ENCODE data around the gene RRP8.

Gene RRP8

GRCh38 chr11:6601041-6601461, 2.4 kb downstream of the RRP8 start:
- DNase-seq (ENCODE audit: low spot score) (no peak), FAIRE-seq (no peak)

GRCh38 chr11:6599881-6600390, 3.5 kb downstream of the RRP8 start:
- no peak for DNase-seq (ENCODE audit: low spot score)
- no peak for FAIRE-seq

DNA sequence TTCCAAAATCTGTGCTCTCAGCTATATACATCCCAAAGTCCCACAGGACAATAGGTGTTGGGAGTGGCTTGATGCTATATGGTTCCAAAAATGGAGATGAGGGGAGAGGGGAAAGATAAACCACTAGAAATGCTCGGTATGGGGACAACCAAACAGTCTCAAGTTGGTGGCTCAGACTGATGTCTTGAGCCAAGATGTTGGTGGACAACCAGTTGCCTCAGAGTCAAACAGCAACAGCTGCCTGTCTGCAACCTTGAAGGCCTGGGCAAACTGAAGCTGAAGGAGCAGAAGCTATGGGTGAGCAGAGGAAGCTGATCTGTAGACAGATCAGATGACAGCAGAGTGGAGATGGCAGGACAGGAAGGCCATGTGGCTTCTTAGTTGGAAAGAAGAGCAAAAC, 4.0 kb downstream of the RRP8 start:
- DNase-seq (ENCODE audit: low spot score) (no peak), FAIRE-seq (no peak)

- DNase-seq (ENCODE audit: low spot score) (no peak), FAIRE-seq (no peak)
These were observed 4.9 kb downstream of the RRP8 start for GRCh38 chr11:6598555-6598954.

DNA sequence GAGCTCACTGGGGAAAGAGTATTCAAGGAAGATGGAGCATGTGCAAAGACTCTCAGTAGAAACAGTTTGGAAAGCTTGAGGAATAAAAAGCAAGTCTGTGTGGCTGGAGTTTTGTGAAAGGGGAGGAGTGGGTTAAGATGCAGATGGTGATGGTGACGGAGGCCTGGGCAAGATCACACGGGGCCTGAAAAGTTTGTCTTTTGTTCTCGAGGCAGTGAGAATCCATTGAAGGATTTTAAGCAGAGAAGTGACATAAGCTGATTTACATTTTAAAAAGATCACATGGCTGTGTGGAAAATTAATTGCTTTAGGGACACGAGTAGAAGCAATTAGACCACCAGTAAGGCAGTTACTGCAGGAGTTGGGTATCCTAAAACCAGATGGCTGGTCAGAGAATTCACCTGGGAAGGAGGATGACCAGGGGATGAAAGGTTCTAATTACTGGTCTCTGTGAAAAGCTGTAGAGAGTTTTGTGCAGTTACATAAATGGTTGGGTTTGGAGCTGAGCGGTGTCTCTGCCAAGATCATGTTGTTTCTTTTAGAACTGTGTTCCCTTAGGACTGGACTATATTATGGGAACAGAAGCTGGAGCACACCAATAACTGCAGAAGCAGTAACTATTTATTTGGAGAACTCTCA, 7.1 kb downstream of the RRP8 start:
- FAIRE-seq, result no peak
- no peak for DNase-seq (ENCODE audit: low spot score)

DNA sequence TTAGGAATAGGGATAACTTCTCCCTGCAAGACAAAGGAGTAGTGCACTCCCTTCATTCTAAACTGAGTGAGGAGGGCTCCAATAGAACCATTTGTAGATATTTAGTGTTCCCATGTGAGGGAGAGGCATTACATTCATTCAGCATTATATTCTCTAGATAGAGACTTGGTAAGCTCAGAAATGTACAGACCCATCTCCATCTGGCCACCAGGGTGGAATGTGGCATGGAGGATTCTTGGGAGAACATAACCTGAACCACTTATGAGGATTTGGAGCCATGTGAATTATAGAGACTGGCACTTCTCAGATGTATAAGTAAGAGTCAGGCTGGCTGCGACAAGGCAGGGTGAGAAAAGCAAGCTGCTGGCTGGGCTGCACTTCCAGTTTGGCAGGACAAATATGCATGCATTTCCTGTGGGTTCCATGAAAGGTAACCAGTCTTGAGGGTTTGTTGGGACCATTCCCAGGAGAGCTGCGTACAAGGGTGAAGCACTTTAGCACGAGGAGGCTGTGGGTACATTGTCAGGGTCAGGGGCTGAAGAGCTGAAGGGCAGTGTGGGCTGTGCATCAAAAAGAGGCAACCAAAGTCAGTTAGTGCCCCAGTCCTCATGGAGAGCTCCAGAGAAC, 9.2 kb downstream of the RRP8 start:
- no peak for FAIRE-seq
- DNase-seq (ENCODE audit: low spot score), result no peak

DNA sequence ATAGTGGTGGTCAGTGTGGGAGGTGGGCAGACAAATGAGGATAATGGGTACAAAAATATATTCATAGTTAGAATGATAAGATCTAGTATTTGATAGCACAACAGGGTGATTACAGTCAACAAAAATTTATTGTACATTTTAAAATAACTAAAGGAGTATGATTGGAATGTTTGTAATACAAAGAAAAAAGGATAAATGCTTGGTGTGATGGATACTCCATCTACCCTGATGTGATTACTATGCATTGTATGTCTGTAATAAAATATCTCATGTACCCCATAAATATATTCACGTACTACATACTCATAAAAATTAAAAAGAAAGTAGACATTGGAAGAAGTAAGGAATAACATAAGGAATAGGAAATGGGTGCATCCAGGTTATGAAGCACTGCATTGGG, 15.4 kb downstream of the RRP8 start:
- no peak for FAIRE-seq
- DNase-seq (ENCODE audit: low spot score), result no peak

GRCh38 chr11:6587360-6587953, 16.0 kb downstream of the RRP8 start:
- no peak for FAIRE-seq

DNA sequence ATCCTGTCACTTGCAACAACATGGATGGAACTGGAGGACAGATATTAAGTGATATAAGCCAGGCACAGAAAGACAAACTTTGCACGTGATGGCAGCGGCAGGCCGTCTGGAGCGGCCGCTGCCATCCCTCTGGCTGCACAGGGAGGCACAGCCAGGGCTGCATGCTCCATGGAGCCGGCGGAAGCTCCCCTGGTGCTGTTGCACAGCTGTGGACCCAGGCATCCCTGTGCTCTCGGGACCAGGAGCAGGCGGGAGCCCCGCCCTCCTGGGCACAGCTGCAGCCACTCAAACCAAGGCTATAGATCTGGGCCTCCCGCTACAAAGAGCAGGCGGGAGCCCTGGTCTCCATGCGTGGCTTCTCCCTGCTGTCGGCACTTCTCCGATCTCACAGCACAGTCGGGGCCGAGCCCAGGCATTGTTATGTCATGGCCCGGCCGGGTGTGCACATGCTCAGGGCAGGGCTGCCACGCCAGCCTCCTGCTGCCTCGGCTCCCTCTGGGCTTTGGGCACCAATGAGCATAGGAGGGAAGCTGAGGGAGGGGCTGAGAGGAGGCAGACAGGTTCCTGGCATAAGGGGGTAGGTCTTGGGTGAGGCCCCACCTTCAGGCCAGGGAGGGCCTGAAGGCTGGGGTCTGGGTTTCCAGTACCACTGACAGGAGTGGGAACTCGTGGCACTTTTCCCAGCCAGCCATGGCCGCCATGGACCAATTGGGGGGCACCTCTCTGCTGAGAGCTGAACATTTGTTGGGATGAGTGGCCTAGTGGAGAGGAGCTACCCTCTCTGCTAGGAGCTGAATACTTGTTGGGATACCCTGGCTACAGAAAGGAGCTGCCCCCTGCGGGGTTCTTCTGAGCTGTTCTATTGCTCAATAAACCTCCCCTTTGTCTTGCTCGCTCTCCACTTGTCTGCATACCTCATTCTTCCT, 16.7 kb downstream of the RRP8 start:
- FAIRE-seq (no peak), DNase-seq (ENCODE audit: low spot score) (no peak)

More at GRCh38 chr11:6587360-6587953, 16.0 kb downstream of the RRP8 start:
- no peak for DNase-seq (ENCODE audit: low spot score)

DNA sequence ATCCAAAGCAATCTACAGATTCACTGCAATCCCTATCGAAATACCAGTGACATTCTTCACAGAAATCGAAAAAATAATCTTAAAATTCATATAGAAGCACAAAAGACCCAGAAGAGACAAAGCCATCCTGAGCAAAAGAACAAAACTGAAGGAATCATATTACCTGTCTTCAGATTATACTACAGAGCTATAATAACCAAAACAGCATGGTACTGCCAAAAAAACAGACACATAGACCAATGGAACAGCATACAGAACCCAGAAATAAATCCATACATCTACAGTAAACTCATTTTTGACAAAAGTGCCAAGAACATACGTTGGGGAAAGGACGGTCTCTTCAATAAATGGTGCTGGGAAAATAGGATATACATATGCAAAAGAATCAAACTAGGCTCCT, 18.9 kb downstream of the RRP8 start:
- DNase-seq (ENCODE audit: low spot score), result no peak

GRCh38 chr11:6583584-6583983, 19.8 kb downstream of the RRP8 start:
- FAIRE-seq, result no peak
- no peak for DNase-seq (ENCODE audit: low spot score)

More for the DNA sequence above, 18.9 kb downstream of the RRP8 start:
- FAIRE-seq, result no peak

DNA sequence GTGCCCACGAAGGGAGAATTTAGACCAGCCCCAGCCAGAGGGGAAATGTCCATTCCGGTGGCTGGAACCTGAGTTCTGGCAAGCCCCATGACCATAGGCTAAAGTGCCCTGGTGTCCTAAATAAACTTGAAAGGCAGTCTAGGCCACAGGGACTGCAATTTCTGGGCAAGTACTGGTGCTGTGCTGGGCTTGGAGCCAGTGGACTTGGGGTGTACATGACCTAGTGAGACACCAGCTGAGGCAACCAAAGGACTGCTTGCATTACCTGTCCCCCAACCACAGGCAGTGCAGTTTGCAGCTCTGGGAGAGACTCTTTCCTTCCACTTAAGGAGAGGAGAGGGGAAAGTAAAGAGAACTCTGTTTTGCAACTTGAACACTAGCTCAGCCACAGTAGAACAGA, 23.7 kb downstream of the RRP8 start:
- FAIRE-seq (no peak), DNase-seq (ENCODE audit: low spot score) (no peak)

- DNase-seq (ENCODE audit: low spot score) (no peak), FAIRE-seq (no peak)
These were observed 25.3 kb downstream of the RRP8 start for GRCh38 chr11:6578134-6578533.

DNA sequence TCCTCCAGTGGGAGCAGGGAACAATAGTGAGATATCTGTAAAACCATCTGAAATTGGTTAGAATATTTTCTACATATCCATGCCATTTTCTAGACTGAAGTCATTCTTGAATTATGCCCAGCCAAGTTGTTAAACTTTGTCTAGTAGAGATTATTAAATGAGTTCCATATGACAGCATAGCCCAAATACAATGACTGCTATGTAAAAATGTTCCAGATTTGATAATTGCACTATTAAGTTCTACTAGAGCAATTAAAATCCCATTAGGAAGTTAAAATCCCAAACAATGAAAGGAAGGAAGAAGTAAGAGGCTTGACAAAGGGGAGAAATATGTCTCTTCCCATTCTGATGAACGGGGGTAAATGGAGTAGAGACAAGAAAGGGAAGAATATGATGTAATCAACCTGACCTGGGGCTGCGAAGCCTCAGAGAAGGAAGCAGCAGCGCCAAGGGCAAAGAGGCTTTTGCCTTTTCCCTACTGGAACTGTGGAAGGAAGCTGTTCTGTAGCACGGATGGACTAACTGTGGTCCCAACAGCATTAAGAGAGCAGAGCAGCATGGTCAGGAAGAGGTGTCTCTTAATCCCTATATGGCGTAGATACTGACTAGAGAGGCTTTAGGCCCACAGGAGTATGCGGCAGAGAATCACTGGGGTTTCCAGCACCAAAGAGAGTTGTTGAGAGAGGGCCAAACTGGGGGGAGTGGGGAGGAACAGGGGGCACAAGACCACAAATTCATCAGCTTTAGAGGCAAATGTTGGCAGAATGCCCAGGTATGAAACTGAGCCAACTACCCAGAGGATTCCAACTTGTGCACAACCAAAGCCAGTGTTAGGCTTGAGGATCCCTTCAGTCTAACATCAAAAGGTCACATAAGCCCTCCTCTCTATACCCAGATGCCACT, 26.7 kb downstream of the RRP8 start:
- FAIRE-seq, result no peak
- no peak for DNase-seq (ENCODE audit: low spot score)

- no peak for FAIRE-seq
- DNase-seq (ENCODE audit: low spot score), result no peak
These were observed 28.4 kb downstream of the RRP8 start for GRCh38 chr11:6574816-6575715.

DNA sequence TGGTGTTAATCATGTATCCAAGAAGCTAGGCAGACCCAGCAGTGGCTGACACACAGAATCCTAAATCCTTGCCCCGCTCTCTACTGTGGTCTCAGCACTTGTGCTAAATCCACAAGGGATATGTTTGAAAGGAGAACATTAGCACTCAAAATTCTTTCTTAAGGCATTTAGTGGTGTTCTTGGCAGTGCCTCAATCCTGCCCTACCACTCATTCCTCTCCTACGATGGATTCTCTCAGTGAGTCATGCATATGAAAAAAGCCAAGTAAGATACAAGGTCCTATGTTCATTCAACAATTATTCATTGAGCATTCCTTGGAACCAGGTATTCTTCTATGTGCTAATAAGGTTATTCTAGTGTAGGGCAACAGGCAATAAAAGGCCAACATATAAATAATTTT, 31.2 kb downstream of the RRP8 start:
- FAIRE-seq (no peak), DNase-seq (ENCODE audit: low spot score) (no peak)

- DNase-seq (ENCODE audit: low spot score) (no peak), FAIRE-seq (no peak)
These were observed 31.9 kb downstream of the RRP8 start for GRCh38 chr11:6571434-6572008.

DNA sequence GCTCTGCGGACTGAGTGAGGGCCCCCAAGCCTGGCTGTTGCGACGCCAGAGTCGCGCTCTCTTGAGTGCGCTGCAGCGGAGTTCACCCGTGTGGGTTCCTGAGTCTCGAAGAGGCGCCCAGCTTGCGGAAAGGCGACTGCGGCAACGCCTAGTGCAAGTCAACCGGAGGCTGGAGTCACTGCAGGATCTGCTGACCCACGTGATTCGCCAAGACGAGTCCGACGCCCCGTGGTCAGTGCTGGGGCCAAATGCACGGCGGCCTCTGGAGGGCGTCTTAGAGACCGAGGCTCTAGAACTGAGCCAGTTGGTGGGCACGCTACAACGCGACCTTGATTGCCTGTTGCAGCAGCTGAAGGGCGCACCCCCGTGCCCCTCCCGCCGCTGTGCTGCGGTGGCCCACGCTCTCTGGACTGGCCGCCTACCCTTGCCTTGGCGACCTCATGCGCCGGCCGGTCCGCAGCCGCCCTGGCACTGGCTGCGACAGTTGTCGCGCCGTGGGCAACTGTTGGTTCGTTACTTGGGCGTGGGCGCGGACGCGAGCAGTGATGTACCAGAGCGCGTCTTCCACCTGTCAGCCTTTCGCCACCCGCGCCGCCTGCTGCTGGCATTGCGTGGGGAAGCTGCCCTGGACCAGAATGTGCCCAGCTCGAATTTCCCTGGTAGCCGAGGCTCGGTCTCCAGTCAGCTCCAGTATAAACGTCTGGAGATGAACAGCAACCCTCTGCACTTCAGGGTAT, 32.6 kb downstream of the RRP8 start:
- no peak for DNase-seq (ENCODE audit: low spot score)
- FAIRE-seq, result no peak

GRCh38 chr11:6569706-6570105, 33.7 kb downstream of the RRP8 start:
- DNase-seq (ENCODE audit: low spot score) (no peak), FAIRE-seq (no peak)

Data from urothelium cell line (cell line).